ENCODE data around the gene BFSP1.

Gene BFSP1

DNA sequence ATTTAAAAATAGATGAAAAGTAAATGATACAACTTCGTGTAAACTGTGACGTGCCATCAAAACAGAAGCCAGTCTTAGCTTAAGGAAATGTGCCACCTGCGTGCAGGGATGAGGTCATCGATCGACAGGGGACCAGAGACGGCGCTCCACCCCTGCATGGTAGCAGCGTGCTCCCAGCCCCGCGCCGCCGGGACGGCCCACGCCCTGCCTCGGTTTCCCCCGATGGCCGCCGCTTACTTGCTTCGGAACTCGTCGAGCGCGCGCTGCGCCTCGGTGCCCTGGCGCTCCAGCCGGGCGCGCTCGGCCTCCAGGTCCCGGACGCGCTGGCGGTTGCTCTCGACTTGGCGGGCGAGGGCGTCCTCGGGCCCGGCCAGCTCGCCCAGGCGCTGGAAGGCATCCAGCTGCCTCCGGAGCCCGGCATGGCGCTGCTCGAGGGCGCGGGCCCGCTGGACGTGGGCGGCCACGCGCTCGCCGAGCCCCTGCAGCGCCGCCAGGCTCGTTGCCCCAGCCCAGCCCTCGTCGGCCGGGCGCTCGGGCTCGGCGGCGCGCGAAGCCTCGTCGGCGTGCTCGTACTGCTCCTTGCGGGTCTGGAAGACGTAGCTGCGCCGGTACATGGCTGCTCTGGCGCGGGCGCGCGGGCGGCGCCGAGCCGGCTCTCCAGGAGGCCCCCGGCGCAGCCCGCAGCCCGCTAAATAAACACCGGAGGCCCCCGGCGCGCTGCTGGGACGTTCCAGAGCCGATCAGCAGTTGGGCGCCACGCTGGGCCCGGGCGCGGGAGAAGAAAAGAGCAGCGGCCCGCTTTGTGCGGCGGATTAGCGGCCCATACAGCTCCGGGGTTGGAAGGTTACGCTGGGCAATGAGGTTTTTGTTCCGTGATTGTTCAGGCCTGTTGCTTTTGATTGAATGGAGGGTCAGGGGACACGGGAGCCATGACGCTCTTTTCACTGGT, at the start of gene BFSP1:
Gene BFSP1, minus strand, starts transcription at position 664 of the 949 bp plus-strand sequence. Its CDS starts 50 bp downstream, at position 614.
- DNase-seq (ENCODE audit: low read depth): peak; percentile 24

DNA sequence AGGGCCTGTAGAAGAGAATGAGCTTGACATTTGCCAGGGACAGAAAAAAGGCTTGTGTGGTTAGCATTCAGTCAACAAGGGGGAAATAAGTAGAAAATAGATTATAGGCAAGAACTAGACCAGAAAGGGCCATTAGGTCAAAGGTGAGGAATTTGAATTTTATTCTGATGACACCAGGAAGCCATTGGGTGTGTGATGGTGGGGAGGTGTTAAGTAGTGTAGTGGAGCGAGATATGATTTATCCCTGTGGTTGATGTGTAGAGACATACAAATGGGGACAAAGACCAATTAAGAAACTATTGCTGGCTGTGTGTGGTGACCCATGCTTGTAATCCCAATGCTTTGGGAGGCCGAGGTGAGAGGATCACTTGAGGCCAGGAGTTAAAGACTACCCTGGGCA, 49.7 kb upstream of the BFSP1 start:
- DNase-seq (ENCODE audit: low read depth): no peak

DNA sequence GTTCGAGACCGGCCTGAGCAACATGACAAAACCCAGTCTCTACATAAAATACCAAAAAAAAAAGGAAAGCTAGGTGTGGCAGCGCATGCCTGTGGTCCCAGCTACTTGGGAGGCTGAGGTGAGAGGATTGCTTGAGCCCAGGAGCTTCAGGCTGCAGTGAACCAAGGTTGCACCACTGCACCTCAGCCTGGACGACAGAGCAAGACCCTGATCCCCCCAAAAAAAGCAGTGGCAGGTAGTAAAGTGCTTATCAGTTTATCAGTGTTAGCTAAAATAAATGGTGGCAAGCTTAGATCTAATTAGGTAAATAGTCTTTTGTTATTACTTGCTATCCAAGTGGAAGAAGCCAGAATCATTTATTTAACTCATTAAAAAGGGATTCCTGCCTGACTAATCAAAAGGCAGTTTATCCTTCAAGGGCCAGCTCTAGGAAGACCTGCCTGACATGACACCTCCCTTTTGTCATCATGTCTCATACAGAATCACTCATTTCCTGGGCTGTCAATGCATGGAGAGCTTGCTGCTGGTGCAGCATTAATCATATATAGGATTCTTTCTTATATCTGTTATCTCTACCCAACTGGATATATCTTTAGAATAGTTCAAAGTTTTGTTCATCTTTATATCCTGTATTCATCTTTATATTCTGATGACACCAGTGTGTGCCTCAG, 48.3 kb upstream of the BFSP1 start:
- no peak for DNase-seq (ENCODE audit: low read depth)

DNA sequence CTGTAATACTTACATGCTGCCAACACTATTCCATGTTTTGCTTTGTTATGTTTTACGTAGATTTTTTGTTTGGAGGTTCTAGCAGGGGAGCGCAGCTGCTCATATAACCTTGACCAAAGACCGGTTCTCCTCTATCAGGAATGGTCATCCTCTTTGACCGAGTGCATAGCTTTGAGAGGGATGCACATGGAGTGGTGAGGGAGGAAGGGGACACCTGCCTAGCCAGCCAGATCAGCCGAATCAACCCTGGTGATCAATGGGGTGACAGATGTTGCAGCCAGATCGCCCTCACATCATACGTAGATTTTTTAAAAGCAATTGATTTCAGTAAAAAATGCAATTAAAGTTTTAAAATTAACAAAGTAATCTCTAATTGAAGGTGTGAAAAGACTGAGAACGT, 45.0 kb upstream of the BFSP1 start:
- DNase-seq (ENCODE audit: low read depth): no peak

DNA sequence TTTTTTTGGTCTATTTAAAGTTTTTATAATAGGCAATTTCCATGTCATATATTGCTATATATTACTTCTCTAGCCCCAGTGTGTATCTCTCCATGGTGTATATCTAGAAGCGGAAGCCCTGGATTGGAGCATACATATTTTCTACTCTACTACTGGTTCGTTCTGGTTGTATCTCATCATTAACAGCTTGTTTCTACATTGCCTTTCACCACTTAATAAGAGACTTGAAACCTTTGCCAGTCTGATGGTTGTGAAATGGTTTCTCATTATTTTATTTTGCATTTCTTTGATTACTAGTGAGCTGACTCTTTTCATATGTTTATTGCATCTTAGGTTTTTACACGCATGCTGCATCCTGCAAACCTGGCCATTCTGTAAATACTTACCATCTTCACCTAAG, 42.3 kb upstream of the BFSP1 start:
- no peak for DNase-seq (ENCODE audit: low read depth)

DNA sequence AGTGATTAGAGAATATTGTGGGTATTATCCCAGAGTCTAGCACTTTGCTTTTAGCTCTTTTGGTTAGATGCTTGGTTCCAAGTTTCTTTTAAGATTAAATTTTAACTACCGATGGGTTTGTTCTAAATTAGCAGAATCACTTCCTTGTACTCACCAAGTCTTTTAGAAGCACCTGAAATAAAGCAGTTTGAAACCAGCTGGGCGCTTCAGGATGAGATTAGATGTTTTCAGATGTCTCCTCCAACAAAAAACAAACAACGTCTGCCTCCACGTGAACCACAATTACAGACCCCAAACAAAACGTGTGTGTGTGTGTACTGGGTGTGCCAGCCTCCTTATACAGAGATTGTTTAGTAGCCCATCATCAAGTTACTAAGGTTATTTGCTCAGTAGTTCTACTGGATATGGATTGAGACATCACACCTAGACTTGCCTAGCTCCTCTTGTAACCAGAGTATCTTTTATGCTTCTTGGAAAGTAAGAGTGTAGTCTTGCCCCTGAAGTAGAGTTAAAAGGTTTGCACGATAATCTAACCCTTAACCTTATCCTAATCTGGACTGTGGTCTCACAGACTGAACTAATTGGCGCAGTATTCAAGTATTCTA, 41.0 kb upstream of the BFSP1 start:
- no peak for DNase-seq (ENCODE audit: low read depth)

DNA sequence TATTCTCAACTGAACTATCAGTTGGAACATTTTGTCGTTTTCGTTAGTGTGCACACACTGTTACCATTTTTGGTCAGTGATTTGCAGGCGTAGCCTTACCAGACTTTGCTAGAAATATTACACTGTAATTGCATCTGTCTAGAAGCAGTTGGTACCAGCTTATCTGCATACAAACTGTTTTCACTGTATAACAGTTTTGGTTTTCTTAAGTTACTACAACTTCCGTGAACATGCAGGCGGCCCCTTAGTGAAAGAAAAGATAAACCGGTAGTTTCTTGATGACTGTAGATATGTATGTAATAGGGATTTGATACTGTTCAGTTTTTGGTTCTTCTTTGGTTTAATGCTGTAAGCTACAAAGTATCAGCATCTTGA, 40.0 kb upstream of the BFSP1 start:
- no peak for DNase-seq (ENCODE audit: low read depth)

DNA sequence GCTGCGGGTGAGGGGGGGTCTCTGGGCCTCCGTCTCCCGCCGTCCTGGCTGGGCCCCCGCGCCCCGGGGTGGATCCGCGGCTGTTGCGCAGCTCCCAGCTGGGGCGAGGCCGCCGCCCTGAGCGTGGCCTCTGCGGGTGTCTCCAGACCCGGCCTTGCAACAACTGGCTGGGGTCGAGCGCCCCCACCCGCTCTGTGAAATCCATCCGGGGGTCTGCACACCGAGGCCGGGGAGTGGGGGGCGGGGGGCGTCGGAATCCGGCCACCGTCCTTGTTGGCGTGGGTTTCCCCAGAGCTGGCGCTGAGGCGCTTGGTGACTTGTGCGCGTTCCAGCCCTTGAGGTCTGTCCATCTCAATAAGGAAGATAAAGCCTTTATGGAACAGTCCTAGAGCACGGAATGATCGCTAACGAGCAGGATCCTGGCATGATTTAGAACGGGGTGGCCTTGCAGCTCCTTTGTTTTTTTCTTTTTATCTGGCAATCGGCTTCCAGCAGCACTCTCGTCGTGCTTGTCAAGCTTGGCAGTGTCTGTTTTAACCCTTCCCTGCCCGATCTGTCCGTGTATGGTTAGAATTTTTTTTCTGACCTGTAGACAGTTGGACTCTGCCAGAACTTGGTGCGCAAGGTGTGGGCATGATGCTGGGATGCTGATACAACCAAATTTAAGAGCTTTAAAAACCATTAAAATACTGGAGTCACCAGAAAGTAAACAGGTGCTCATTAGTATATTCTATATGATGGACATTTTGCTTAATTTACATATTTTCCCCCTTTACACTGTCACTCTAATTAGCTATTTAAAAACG, 39.4 kb upstream of the BFSP1 start:
- DNase-seq (ENCODE audit: low read depth): no peak

DNA sequence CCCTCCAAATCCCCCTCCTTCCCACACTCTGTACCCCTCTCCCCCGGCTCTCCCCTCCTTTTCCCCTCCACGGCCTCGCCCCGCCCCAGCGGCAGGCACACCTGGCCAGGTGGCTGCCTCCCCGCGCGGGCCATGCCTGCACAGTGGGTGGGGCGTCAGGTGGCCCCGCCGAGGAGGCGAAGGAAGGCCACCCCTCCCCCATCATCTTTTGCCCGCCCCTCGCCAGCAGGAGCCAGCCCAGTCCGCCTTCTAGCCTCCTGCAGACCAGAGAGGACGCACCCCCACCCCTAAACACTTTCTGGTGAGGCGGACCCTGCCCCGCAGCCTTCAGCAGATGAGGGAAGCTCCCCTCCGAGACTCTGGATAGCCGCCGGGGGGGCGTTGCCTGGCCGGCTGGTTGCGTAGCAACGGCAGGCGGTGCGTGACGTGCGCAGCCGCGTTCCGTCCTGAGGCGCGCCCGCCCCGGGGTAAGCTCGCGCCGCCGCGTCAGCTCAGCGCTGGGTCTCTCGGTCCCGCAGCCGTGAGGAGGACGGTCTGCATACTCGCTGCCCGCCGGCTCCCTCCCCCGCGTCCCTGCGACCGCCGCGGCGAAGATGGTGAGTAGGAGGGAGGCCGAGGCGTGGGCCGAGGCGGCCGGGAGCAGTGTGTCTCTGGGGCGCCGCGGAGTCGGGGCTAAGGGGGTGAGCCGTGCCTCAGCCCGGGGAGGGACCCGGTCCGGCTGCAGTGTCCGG, 38.6 kb upstream of the BFSP1 start, which contains the start of gene DSTN:
Gene DSTN, plus strand, starts transcription at position 460 of the 731 bp plus-strand sequence. Its CDS starts 134 bp downstream, at position 594.
- DNase-seq (ENCODE audit: low read depth): peak; percentile 84

DNA sequence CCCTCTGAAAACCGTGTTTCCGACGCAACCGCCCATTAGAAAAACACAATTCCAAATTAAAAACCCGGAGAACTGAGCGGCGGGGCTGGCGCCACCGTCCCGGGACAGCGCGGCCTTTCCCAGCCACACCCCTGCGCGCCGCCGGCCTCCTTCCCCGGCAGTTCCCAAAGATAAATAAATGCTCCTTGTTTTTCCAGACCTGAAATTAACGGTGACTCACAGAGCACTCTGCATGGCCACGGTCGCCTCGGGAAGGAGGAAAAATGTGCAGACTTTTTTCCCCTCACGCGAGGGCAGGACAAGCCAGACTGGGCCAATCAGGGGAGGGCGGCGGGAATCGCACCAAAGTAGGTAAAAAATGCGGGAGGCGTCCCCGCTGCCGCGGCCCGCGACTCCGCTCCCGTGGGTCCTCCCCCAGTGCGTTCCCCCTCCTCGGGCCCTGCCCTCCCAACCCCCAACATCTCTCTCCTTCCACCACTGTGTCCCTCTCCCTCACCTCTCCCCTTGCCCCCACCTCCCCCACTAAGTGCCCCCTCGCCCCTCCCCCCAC, 37.9 kb upstream of the BFSP1 start:
- no peak for DNase-seq (ENCODE audit: low read depth)

DNA sequence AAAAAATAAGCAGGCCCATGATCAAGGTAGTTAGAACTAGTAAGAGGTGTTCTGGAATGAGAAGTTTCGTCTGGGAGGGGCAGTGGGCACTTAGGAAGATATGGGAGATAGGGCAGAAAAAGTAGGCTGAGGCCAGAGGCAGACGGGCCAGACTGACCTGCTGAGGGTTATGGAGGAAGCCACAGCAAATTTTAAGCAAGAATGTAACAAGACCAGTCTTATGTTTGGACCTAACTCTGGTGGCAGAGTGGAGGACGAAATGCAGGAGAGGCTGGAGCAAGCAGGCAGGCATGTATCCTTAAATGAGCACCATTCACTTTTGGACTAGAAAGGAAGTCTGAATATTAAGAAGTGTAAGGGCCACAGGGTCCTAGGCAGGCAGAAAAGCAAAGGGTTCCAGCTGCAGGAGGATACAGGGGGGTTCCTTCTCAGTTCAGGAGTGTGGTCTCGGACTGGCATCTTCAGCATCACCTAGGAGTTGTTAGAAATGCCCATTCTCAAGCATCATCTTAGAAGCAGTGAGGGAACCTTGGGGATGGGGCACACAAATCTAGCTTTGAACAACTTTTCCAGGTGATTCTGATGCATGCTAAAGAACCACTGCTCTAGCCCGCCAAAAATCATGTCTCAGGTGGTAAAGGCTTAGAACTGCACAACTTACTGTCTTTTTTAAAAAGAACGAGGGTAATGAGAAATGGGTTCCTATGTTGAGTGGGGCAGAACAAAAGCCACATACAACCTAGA, 37.0 kb upstream of the BFSP1 start:
- no peak for DNase-seq (ENCODE audit: low read depth)

DNA sequence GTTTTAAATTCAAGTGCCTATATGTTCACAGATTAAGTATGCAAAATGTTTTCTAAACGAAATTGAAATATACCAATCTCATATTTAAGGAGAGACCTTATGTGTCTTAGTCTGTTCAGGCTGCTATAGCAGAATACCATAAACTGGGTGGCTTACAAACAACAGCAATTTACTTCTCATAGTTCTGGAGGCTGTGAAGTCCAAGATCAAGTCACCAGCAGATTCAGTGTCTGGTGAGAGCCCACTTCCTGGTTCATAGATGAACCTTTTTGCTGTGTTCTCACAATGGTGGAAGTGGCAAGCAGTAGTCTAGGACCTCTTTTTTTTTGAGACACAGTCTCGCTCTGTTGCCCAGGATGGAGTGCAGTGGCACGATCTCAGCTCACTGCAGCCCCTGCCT, 35.2 kb upstream of the BFSP1 start:
- no peak for DNase-seq (ENCODE audit: low read depth)

DNA sequence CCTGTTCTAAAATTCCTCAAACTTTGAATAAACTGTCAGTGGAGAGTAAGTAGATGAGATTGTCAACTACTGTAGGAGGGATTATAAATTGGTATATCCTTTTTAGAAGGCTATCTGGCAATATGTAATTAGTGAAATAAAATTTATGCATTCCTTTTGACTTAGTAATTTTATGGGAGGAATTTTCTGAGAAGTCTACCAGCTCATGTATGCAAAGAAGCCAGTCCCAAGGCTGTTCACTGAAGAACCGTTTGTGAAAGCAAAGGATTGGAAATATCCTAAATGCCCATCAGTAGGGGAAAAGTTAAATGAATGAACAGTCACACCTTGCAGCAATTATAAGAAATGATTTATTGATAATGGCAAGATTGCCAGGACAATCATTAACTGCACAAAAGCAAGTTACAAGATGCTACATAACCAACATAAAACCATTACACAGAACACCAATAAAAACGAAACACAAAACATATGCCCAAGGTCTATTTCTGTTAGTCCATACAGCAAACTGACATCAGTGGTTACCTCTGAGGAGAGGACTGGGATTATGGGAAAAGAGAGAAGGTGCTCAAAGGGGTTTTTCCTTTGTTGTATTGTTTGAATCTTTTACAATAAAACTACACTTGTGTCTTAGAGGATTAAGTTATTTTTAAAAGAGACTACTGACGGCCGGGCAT, 34.1 kb upstream of the BFSP1 start:
- DNase-seq (ENCODE audit: low read depth): no peak

DNA sequence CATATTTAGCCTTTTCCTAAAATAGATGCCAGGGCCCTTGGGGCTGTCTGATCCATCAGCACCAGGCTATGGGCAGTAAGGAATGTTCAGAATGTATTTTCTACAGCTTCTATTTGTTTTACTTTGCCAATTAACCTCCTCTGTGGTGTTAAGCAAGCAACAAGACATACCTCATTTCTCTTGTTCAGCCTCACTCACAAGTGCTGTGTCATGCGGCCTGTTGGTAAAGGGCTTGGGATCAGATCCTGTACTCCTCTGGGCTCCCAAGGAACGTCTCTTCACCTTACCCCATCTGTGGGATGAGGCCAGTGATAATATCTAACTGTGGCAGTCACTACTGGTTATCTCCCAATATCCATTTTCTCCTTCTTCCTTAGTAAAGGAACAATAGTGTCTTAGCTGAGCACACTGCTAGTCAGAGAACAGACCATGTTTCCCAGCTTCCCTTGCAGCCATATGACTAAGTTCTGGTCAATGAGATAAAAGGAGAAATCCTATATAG, 31.7 kb upstream of the BFSP1 start:
- no peak for DNase-seq (ENCODE audit: low read depth)

DNA sequence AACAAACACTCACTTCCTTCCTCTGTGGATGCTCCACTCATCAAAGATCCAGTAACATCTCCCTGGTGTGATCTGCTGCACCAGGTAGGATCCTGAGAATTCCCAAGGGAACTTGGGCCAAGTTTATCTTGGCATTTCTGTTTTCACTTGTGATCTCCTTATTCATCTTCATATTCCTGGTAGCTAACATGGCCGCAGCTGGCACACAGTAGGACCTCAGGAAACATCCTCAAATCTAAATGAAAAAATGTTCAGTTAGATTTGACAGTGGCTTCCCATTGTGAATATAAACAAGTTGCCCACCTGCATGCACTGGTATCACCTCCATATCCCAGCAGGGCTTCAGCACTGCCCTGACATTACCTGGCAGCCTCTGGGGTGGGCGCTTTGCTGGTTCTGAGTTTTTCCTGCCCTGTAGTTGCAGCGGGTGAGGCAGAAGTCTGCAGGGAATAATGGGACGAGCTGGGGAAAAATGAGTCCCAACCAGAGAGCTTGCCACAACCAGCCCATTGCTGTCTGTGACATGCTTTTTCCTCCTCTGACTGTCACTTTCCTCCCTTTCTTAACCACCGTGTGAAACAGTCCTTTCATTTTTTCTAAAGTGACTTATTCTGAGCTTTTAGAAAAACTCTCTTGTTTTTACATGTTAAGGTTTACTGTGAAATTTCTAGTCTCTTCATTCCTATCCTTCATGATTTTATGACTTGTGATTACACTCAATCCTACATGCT, 29.3 kb upstream of the BFSP1 start:
- DNase-seq (ENCODE audit: low read depth): no peak

DNA sequence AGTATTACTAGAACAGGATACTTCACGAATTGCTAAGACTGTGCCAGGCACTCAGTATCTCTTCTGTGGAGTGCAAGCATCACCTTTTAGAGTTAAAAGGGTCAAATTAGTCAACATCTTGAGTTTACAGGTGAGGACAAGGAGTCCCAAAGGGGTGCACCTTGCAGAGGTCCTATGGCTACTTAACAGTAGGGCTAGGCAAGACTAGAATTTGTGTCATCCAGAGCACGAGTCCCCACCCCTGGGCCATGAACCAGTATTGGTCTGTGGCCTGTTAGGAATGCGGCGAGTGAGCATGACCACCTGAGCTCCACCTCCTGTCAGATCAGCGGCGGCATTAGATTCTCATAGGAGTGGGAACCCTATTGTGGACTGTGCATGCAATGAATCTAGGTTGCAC, 28.2 kb upstream of the BFSP1 start:
- no peak for DNase-seq (ENCODE audit: low read depth)

DNA sequence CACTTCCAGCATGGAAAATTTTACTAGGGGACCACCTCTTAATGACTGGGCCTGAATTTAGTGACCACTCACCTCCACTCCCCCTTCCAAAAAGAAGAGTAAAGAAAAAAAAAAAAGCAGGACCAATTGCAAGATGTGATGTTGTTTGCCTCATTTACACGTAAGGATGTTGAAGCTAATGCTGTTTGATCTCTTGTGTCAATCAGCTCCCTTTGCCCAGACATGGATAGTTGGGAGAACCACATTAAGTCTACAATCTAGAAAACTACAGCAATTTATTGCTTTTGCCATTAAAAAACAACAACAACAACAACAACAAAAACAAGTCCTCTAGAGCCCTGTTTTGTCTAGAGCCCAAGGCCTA, 27.7 kb upstream of the BFSP1 start:
- DNase-seq (ENCODE audit: low read depth): no peak

DNA sequence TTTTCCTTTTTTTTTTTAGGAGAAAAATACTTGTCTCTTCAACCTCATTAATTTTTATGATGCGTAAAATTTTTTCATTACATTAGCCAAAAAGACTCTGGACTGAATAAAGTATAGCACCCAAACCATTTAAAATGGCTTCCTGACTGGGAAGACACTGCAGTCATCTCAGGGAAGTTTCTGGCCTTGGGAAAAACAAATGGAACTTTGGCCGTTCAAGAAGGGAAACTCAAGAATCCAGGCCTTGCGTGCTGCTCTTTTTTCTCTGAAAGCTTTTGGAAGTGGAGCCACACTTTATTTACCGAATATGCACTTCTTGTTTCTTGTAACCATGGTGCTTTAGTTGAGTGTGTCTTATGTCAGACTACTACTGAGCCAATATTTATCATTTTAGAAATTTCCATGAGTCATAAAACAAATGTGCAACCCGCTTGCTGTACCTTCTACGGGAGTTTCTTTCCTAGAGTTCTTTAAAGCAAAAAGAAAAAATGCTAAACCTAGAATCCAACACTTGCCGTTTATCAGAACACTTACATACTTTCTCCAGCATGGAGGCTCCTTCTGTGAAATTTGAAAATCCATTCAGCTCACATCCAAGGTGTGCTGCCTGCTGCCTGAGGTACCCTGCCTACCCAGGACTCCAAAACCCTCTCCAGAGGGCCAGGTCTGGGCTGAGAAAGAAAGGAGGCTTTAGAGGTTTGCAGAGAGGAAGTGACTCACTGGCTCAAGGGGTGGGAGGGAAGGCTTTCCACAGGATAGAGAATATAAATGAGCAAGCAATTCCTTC, 27.2 kb upstream of the BFSP1 start:
- DNase-seq (ENCODE audit: low read depth): peak; percentile 12
